Measurements from ENCODE around the gene CAND1.

- TF ChIP-seq, protein P1, sequence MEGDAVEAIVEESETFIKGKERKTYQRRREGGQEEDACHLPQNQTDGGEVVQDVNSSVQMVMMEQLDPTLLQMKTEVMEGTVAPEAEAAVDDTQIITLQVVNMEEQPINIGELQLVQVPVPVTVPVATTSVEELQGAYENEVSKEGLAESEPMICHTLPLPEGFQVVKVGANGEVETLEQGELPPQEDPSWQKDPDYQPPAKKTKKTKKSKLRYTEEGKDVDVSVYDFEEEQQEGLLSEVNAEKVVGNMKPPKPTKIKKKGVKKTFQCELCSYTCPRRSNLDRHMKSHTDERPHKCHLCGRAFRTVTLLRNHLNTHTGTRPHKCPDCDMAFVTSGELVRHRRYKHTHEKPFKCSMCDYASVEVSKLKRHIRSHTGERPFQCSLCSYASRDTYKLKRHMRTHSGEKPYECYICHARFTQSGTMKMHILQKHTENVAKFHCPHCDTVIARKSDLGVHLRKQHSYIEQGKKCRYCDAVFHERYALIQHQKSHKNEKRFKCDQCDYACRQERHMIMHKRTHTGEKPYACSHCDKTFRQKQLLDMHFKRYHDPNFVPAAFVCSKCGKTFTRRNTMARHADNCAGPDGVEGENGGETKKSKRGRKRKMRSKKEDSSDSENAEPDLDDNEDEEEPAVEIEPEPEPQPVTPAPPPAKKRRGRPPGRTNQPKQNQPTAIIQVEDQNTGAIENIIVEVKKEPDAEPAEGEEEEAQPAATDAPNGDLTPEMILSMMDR (IDR thresholded peaks at IDR 0.05; ENCODE audit: low read depth, low read length), result no peak
- TF ChIP-seq POLR2A (IDR thresholded peaks at IDR 0.05; ENCODE audit: extremely low read depth, insufficient read length), result no peak
Observed at GRCh38 chr12:67344979-67345710, 76.0 kb downstream of the CAND1 start.
